Mesodermal cell (in vitro differentiated cells): Measurements from ENCODE around the gene CNOT11.
"Not testable (repeated sequence)": the region's sequence is repeated elsewhere in the genome, so short reads cannot be mapped to it uniquely, and the experiment has no call there.

Source experiments
- H3K27ac ChIP-seq: 2 replicates; pipeline ENCODE4 v1.7.0; 2013; ENCODE audit warnings: mild to moderate bottlenecking, low read depth, low read length, moderate library complexity; ENCODE audit not compliant: severe bottlenecking
- H3K36me3 ChIP-seq: 2 replicates; pipeline ENCODE4 v1.7.1; 2013; ENCODE audit warnings: mild to moderate bottlenecking, low read length, moderate library complexity; ENCODE audit not compliant: control insufficient read depth, insufficient read depth
- H3K4me1 ChIP-seq: one replicate; pipeline ENCODE4 v1.7.1; 2013; ENCODE audit warnings: mild to moderate bottlenecking, low read length; ENCODE audit not compliant: insufficient read depth, control insufficient read depth, poor library complexity, severe bottlenecking
- H3K4me3 ChIP-seq: 2 replicates; pipeline ENCODE4 v1.7.0; 2013; ENCODE audit warnings: low read length, control low read depth, mild to moderate bottlenecking; ENCODE audit not compliant: insufficient read depth, poor library complexity, severe bottlenecking; ENCODE audit errors: extremely low read depth
- H3K9me3 ChIP-seq: 2 replicates; pipeline ENCODE4 v1.7.1; 2013; ENCODE audit warnings: mild to moderate bottlenecking, low read length, moderate library complexity; ENCODE audit not compliant: control insufficient read depth
- WGBS, 2 experiments: methylation state at CpG; one replicate each; pipeline ENCODE4 v1.1.5; 2013; ENCODE audit warnings: missing lambda C conversion rate in 2 of 2; ENCODE audit not compliant: insufficient coverage in 2 of 2; 5-methylcytosine and 5-hydroxymethylcytosine counted together

Gene CNOT11

DNA sequence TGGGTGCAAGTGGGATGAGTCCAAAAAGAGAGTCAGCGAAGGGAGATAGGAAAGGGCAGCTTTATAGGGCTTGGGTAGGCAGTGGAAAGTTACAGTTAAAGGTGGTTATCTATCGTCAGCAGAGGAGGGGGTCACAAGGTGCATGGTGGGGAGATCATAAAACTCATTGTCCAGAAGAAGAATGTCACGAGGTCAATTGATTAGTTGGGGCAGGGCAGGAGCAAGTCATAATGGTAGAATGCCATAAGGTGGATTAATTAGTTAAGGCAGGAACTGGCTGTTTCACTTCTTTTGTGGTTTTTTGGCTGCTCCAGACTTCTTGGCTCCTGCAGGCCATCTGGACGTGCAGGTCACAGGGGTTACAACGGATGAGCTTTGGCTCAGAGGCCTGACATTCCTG is 3.9 kb upstream of the CNOT11 start:
- not testable (repeated sequence) for H3K4me3 ChIP-seq, H3K9me3 ChIP-seq, H3K36me3 ChIP-seq, H3K4me1 ChIP-seq, H3K27ac ChIP-seq
- 97 to 100% methylated on average over 2 to 3 of the region's 5 CpGs for WGBS, 2 experiments

GRCh38 chr2:101249826-101250225 is 2.9 kb upstream of the CNOT11 start:
- Histone ChIP-seq H3K36me3 (peaks cover 3% of the 10 kb centered on the region), H3K27ac (no peak overlapping the region), H3K4me1 (peaks cover 5% of the 10 kb centered on the region), H3K4me3 (no peak overlapping the region), H3K9me3 (no peaks in the 10 kb centered on the region)
- WGBS, 2 experiments, result 70 to 72% methylated on average over 4 of the region's 5 CpGs

- H3K36me3 ChIP-seq, H3K9me3 ChIP-seq, H3K27ac ChIP-seq, H3K4me1 ChIP-seq, H3K4me3 ChIP-seq: not testable (repeated sequence)
- WGBS, 2 experiments, result 53% methylated on average over 3 to 8 of the region's 10 CpGs
Observed at GRCh38 chr2:101251246-101251781, 1.4 kb upstream of the CNOT11 start.

- WGBS, 2 experiments, result 9 to 13% methylated on average over 12 to 13 of the region's 16 CpGs
- H3K4me3 ChIP-seq, result peak overlapping the region; percentile 90
- H3K4me1 ChIP-seq, result peaks cover 4% of the 10 kb centered on the region
- no peaks in the 10 kb centered on the region for H3K9me3 ChIP-seq
- H3K27ac ChIP-seq, result peak overlapping the region; percentile 78
- peaks cover 12% of the 10 kb centered on the region for H3K36me3 ChIP-seq
Observed at GRCh38 chr2:101251844-101252407, 760 bp upstream of the CNOT11 start.

GRCh38 chr2:101253013-101253702 is 472 bp downstream of the CNOT11 start:
- 0 to 1% methylated on average over 52 to 58 of the region's 65 CpGs for WGBS, 2 experiments
- H3K9me3 ChIP-seq, result no peaks in the 10 kb centered on the region
- H3K4me3 ChIP-seq, result peak overlapping the region; percentile 90
- H3K36me3 ChIP-seq, result peaks cover 24% of the 10 kb centered on the region
- H3K27ac ChIP-seq, result peak overlapping the region; percentile 77
- peaks cover 4% of the 10 kb centered on the region for H3K4me1 ChIP-seq

GRCh38 chr2:101253703-101254450 is 1.2 kb downstream of the CNOT11 start:
- WGBS, 2 experiments, result 54 to 58% methylated on average over 14 to 17 of the region's 17 CpGs
- no peak overlapping the region for H3K27ac ChIP-seq
- peak overlapping the region; percentile 90 for H3K4me3 ChIP-seq
- peaks cover 29% of the 10 kb centered on the region for H3K36me3 ChIP-seq
- H3K9me3 ChIP-seq, result no peaks in the 10 kb centered on the region
- peaks cover 4% of the 10 kb centered on the region for H3K4me1 ChIP-seq

- H3K4me3 ChIP-seq, result no peak overlapping the region
- peaks cover 4% of the 10 kb centered on the region for H3K4me1 ChIP-seq
- 85 to 100% methylated on average over 2 to 3 of the region's 3 CpGs for WGBS, 2 experiments
- no peaks in the 10 kb centered on the region for H3K9me3 ChIP-seq
- peaks cover 42% of the 10 kb centered on the region for H3K36me3 ChIP-seq
- no peak overlapping the region for H3K27ac ChIP-seq
Observed at GRCh38 chr2:101255501-101255900, 2.8 kb downstream of the CNOT11 start.

- WGBS, 2 experiments, result 93 to 100% methylated on average over 1 of the region's 2 CpGs
- Histone ChIP-seq H3K36me3 (peaks cover 50% of the 10 kb centered on the region), H3K9me3 (no peaks in the 10 kb centered on the region), H3K27ac (no peak overlapping the region), H3K4me3 (no peak overlapping the region), H3K4me1 (peaks cover 4% of the 10 kb centered on the region)
Observed at GRCh38 chr2:101256316-101256715, 3.6 kb downstream of the CNOT11 start.

DNA sequence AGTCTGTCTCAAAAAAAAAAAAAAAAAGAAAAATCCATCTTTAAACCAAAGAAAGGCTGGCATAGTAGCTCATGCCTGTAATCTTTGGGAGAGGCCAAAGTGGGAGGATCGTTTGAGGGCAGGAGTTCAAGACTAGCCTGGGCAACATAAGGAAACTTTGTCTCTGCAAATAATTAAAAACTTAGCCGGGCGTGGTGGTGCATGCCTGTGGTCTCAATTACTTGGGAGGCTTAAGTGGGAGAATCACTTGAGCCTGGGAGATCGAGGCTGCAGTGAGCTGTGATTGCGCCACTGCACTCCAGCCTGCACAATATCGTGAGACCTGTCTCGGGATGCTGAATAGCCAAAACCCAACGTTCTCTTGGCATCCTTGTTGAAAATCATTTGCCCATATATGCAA is 6.1 kb downstream of the CNOT11 start:
- WGBS, 2 experiments, result 96 to 99% methylated on average over 6 to 7 of the region's 8 CpGs
- H3K36me3 ChIP-seq, result peaks cover 70% of the 10 kb centered on the region

DNA sequence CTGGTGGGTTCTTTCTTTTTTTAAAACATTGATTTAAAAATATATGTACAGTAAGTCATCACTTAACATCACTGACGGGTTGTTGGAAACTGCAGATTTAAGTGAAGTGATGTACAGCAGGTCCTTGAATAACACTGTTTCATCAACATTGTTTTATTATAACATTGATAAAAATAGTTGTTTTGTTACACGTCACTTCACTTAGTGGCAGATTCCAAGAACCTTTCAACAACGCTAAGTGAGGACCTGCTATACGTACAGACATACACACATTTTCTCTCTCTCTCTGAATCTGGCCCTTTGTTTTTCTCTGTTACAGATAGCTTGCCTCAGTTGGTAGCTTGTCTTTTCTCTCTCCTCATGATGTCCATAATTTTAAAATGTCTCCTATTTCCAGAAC is 9.5 kb downstream of the CNOT11 start:
- Histone ChIP-seq H3K36me3 (peaks cover 79% of the 10 kb centered on the region), H3K9me3 (no peaks in the 10 kb centered on the region), H3K27ac (no peak overlapping the region), H3K4me1 (no peaks in the 10 kb centered on the region), H3K4me3 (no peak overlapping the region)
- 98 to 100% methylated on average over 2 to 3 of the region's 4 CpGs for WGBS, 2 experiments

More for the DNA sequence above, 6.1 kb downstream of the CNOT11 start:
- Histone ChIP-seq H3K27ac (no peak overlapping the region), H3K4me3 (no peak overlapping the region), H3K9me3 (no peaks in the 10 kb centered on the region), H3K4me1 (peaks cover 4% of the 10 kb centered on the region)
